GM12878 (cell line): ENCODE data around the gene PGM5. TPM values are rescaled to one million over a fixed set of nuclear protein-coding genes. Genes with fewer than 3 reads are reported as not detected.

Experiments used
- ATAC-seq: fragments of 200-7000 bp; cut with Tn5 transposase; 3 replicates; pipeline ENCODE4 v1.9.1; 2020; ENCODE audit warnings: mild to moderate bottlenecking, moderate library complexity
- BruUV-seq: library from RNA; stranded (reverse); fragments of 400-500 nt; replicated peaks from 2 replicates; lab custom pipeline; 2021; lab: Mats Ljungman, UMichigan
- CTCF ChIA-PET: fragments of 300-600 bp; sonication (Branson Sonifier 250); formaldehyde crosslinking; extraction: SDS; loops from one replicate; lab custom pipeline; 2021; ENCODE audit warnings: inconsistent platforms; lab: Yijun Ruan, JAX
- POLR2A ChIA-PET: fragments of 350-600 bp; formaldehyde crosslinking; extraction: SDS; loops from one replicate; lab custom pipeline; 2021; ENCODE audit warnings: inconsistent platforms; lab: Charles Lee
- RAD21 ChIA-PET: fragments of 300-600 bp; sonication (Branson Sonifier 250); formaldehyde crosslinking; loops from one replicate; lab custom pipeline; 2023; ENCODE audit warnings: antibody characterized with exemption; ENCODE audit not compliant: unreplicated experiment; lab: Charles Lee
- SMC1A ChIA-PET: fragments of 300-600 bp; sonication (Branson Sonifier 250); formaldehyde crosslinking; loops from one replicate; lab custom pipeline; 2023; ENCODE audit not compliant: unreplicated experiment, uncharacterized antibody; lab: Charles Lee
- DNase-seq: peaks from one replicate; pipeline ENCODE4 v3.0.0-alpha.2; 2011; ENCODE audit warnings: low read depth, low spot score
- FAIRE-seq: peaks from 3 replicates; lab custom pipeline; 2011; peaks lifted over from hg19 to GRCh38; lab: Jason Lieb, UNC
- H2AFZ ChIP-seq: 2 replicates; pipeline ENCODE4 v1.6.0; 2011; ENCODE audit warnings: low read depth, low read length, control low read depth; ENCODE audit not compliant: control insufficient read depth
- H3K27ac ChIP-seq: 2 replicates; pipeline ENCODE4 v1.5.1; 2011; ENCODE audit warnings: control low read depth; ENCODE audit not compliant: control insufficient read depth, insufficient read depth
- H3K27me3 ChIP-seq, 2 experiments: replicated peaks in 1 of 2; 2 replicates each; pipeline versions ENCODE4 v1.6.0 to v1.6.1; 2011; ENCODE audit warnings: low read length in 1 of 2; ENCODE audit not compliant: control insufficient read depth in 2 of 2, insufficient read depth in 2 of 2
- H3K36me3 ChIP-seq, 2 experiments: 2 replicates each; pipeline ENCODE4 v1.5.1; 2011; ENCODE audit warnings: low read length in 1 of 2; ENCODE audit not compliant: control insufficient read depth in 2 of 2, insufficient read depth in 2 of 2
- H3K4me1 ChIP-seq: 2 replicates; pipeline ENCODE4 v1.6.1; 2011; ENCODE audit warnings: mild to moderate bottlenecking, low read length, moderate library complexity, mixed read lengths; ENCODE audit not compliant: control insufficient read depth, insufficient read depth
- H3K4me2 ChIP-seq: 2 replicates; pipeline ENCODE4 v1.6.0; 2011; ENCODE audit warnings: control low read depth; ENCODE audit not compliant: control insufficient read depth, insufficient read depth
- H3K4me3 ChIP-seq: fragments of 200-600 bp; sonication (generic); 2 replicates; pipeline ENCODE4 v1.5.1; 2016
- H3K79me2 ChIP-seq: 2 replicates; pipeline ENCODE4 v1.6.0; 2011; ENCODE audit warnings: low read length; ENCODE audit not compliant: control insufficient read depth, insufficient read depth
- H3K9ac ChIP-seq: 2 replicates; pipeline ENCODE4 v1.8.0; 2011; ENCODE audit warnings: low read length, control low read depth, mixed read lengths; ENCODE audit not compliant: control insufficient read depth, insufficient read depth
- H3K9me3 ChIP-seq: replicated peaks from 3 replicates; pipeline ENCODE4 v1.5.1; 2011; ENCODE audit warnings: mild to moderate bottlenecking, low read length; ENCODE audit not compliant: control insufficient read depth, insufficient read depth
- H4K20me1 ChIP-seq: 2 replicates; pipeline ENCODE4 v1.6.0; 2011; ENCODE audit not compliant: control insufficient read depth, insufficient read depth
- E2F4 ChIP-seq: IDR thresholded peaks from 2 replicates; pipeline ENCODE4 v1.6.1; 2012; ENCODE audit warnings: low read depth, low read length, improper control_type of control experiment
- EGR1 ChIP-seq, 2 experiments: IDR thresholded peaks; 1 replicate in 1 of 2; 2 replicates in 1 of 2; pipeline ENCODE4 v1.6.1; 2011 to 2012; ENCODE audit warnings: low read depth in 2 of 2, low read length in 2 of 2, borderline replicate concordance in 1 of 2, mild to moderate bottlenecking in 1 of 2, moderate library complexity in 1 of 2
- FOXK2 ChIP-seq: fragments of 450-650 bp; IDR thresholded peaks from 2 replicates; pipeline ENCODE4 v1.6.1; 2017; ENCODE audit warnings: mild to moderate bottlenecking, moderate library complexity
- FOXM1 ChIP-seq: IDR thresholded peaks from 2 replicates; pipeline ENCODE4 v1.6.1; 2012; ENCODE audit warnings: low read depth, mild to moderate bottlenecking, inconsistent platforms, low read length, moderate library complexity
- NR2C2 ChIP-seq: IDR thresholded peaks from 2 replicates; pipeline ENCODE4 v1.6.1; 2011; ENCODE audit warnings: borderline replicate concordance, low read depth; ENCODE audit not compliant: control insufficient read depth, insufficient read length
- PAX5 ChIP-seq: IDR thresholded peaks from 2 replicates; pipeline ENCODE4 v1.6.1; 2011; ENCODE audit warnings: low read depth, low read length, borderline replicate concordance
- PML ChIP-seq: IDR thresholded peaks from 2 replicates; pipeline ENCODE4 v1.6.1; 2012; ENCODE audit warnings: low read length, inconsistent platforms
- RBBP5 ChIP-seq: fragments of 200-600 bp; sonication (generic); conservative IDR thresholded peaks from 2 replicates; pipeline ENCODE4 v1.6.1; 2016
- SMC3 ChIP-seq: IDR thresholded peaks from 2 replicates; pipeline ENCODE4 v1.6.1; 2011; ENCODE audit warnings: low read length, improper control_type of control experiment, borderline replicate concordance
- SREBF1 ChIP-seq: IDR thresholded peaks from 2 replicates; pipeline ENCODE4 v1.6.1; 2012; ENCODE audit warnings: mild to moderate bottlenecking, low read length
- STAT1 ChIP-seq: fragments of 450-650 bp; conservative IDR thresholded peaks from 2 replicates; pipeline ENCODE4 v1.6.1; 2014; ENCODE audit warnings: antibody characterized with exemption, mild to moderate bottlenecking
- ZNF207 ChIP-seq: fragments of 450-650 bp; IDR thresholded peaks from 2 replicates; pipeline ENCODE4 v1.6.1; 2014; ENCODE audit warnings: antibody characterized with exemption, mild to moderate bottlenecking, borderline replicate concordance
- WGBS: methylation state at CpG from one replicate; pipeline ENCODE4 v1.1.6; 2016; ENCODE audit warnings: low lambda C conversion rate; ENCODE audit not compliant: insufficient replicate concordance, insufficient coverage; ENCODE audit errors: missing lambda C conversion rate; 5-methylcytosine and 5-hydroxymethylcytosine counted together
- in situ Hi-C: fragments of 300-500 bp; cut with MboI; formaldehyde crosslinking; loops from 9 replicates; pipeline ENCODE4 v1.14.3; 2018; ENCODE audit warnings: mixed read lengths
- intact Hi-C: fragments of 100-400 bp; cut with micrococcal nuclease; formaldehyde crosslinking; loops from one replicate; pipeline ENCODE4 v1.14.2; 2022; ENCODE audit not compliant: unreplicated experiment
- polyA plus RNA-seq, 11 experiments: library from polyadenylated mRNA; depleted of rRNA in 4 of 11; unstranded in 6 of 11; stranded (reverse) in 5 of 11; fragments of >200 nt; fragmentation: Nextera tagmentation in 4 of 11; fragmentation: Illumina TruSeq in 1 of 11; extraction: Ambion mirVana in 4 of 11; extraction: Trizol in 1 of 11; gene quantifications; 1 replicate in 1 of 11; 2 replicates in 10 of 11; pipeline versions ENCODE4 v1.2.1 to v1.2.3, GENCODE V29; 2011 to 2016; ENCODE audit warnings: inconsistent platforms in 2 of 11, missing spikeins in 2 of 11, low read depth in 1 of 11
- total RNA-seq, 4 experiments: library from RNA; depleted of rRNA in 3 of 4; stranded (reverse); fragments of >200 nt in 3 of 4; fragmentation: Illumina TruSeq in 1 of 4; extraction: Trizol in 1 of 4; gene quantifications; 2 replicates each; pipeline versions ENCODE4 v1.2.1 to v1.2.3, GENCODE V29; 2013 to 2021

PGM5 gene
- total and polyA plus RNA-seq, 10 of the 15 experiments (the other 5 are each of a cell fraction or from before 2014, with no cell fraction given) = 0.28 to 0.73 TPM; not detected in 8

DNA sequence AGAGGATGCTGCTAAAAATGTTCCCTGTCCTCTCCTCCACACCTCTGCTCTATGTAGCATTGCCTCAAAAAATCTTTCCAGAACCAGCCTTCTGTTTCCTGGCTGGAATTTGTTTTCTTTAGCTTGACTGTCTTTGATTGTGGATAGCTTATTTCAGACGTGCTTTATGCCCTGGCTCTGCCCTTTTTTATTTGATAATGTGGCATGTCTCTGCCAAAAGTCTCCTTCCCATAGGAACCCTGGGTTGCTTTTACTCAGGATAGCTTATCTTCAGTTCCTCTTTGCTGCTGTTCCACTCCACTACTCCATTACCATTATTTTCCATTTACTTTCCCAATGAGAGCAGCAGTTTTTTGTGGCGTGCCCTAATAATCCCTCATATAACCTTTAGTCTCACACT lies 185.2 kb downstream of the PGM5 start:
- no peaks in the 10 kb centered on the region for H3K9me3 ChIP-seq
- no peak for ATAC-seq
- no peak overlapping the region for H3K9ac ChIP-seq
- H3K4me2 ChIP-seq = no peak overlapping the region
- H3K4me1 ChIP-seq = peaks cover 12% of the 10 kb centered on the region
- BruUV-seq = no TSS peak
- no peak overlapping the region for H3K4me3 ChIP-seq
- ChIA-PET RAD21 (no interaction called here), CTCF (interaction anchor here (1.0 to 1.8 kb wide), 5 partner anchors 9 to 35 kb away, joined by 3 to 6 read pairs (median 4); no protein-coding TSS in a partner anchor), SMC1A (interaction anchor here (1.9 kb wide), 1 partner anchor 27 kb away, joined by 8 read pairs; no protein-coding TSS in a partner anchor), POLR2A (interaction anchor here (0.6 kb wide), 1 partner anchor 22 kb away, joined by 5 read pairs; no protein-coding TSS in a partner anchor)
- no peak for DNase-seq
- WGBS = 65% methylated on average over 2 of the region's 2 CpGs
- no peaks in the 10 kb centered on the region for H3K36me3 ChIP-seq
- in situ Hi-C loops = loop anchor here (25.0 kb wide), 1 partner anchor 96 kb away; no protein-coding TSS in a partner anchor
- FAIRE-seq = no peak
- peaks cover 0 to 2% of the 10 kb centered on the region in 2 experiments; a peak in 2 of 4 replicates for H3K27me3 ChIP-seq
- intact Hi-C loops = no loop called here
- H4K20me1 ChIP-seq = no peaks in the 10 kb centered on the region
- no peak overlapping the region for H3K27ac ChIP-seq
- TF ChIP-seq PAX5 = no peak
- no peak for TF ChIP-seq FOXM1
- no peak for TF ChIP-seq EGR1 (IDR thresholded peaks at IDR 0.05; ENCODE audit: borderline replicate concordance in 1 of 2, low read depth in 2 of 2, low read length in 2 of 2)
- no peak for TF ChIP-seq ZNF207
- no peak for TF ChIP-seq STAT1
- TF ChIP-seq SREBF1 = no peak
- no peak for TF ChIP-seq NR2C2
- no peak for TF ChIP-seq E2F4
- no peak for TF ChIP-seq RBBP5
- no peak for TF ChIP-seq PML
- no peak for TF ChIP-seq SMC3
- TF ChIP-seq FOXK2 = no peak
- H3K79me2 ChIP-seq = no peaks in the 10 kb centered on the region
- H2AFZ ChIP-seq = no peak overlapping the region
